Activated naive CD4-positive, alpha-beta T cell treated with anti-CD3 and anti-CD28 coated beads, Interleukin-2, amount 50 U/mL, for 24 hours (primary cell): Measurements from ENCODE around the gene SKOR2.
"Not testable (repeated sequence)": the region's sequence is repeated elsewhere in the genome, so short reads cannot be mapped to it uniquely, and the experiment has no call there.

Source experiments
- H3K27ac Mint-ChIP-seq: one replicate; pipeline ENCODE4 v1.8.0; 2021; ENCODE audit warnings: mild to moderate bottlenecking, mixed read lengths
- H3K27me3 Mint-ChIP-seq: one replicate; pipeline ENCODE4 v1.8.0; 2021; ENCODE audit warnings: mixed read lengths
- H3K36me3 Mint-ChIP-seq: one replicate; pipeline ENCODE4 v1.8.0; 2021; ENCODE audit warnings: mixed read lengths
- H3K4me1 Mint-ChIP-seq: one replicate; pipeline ENCODE4 v1.8.0; 2021; ENCODE audit warnings: mixed read lengths
- H3K4me3 Mint-ChIP-seq: one replicate; pipeline ENCODE4 v1.8.0; 2021; ENCODE audit warnings: mild to moderate bottlenecking, mixed read lengths
- H3K9me3 Mint-ChIP-seq: one replicate; pipeline ENCODE4 v1.8.0; 2021; ENCODE audit warnings: mixed read lengths

Gene SKOR2

DNA sequence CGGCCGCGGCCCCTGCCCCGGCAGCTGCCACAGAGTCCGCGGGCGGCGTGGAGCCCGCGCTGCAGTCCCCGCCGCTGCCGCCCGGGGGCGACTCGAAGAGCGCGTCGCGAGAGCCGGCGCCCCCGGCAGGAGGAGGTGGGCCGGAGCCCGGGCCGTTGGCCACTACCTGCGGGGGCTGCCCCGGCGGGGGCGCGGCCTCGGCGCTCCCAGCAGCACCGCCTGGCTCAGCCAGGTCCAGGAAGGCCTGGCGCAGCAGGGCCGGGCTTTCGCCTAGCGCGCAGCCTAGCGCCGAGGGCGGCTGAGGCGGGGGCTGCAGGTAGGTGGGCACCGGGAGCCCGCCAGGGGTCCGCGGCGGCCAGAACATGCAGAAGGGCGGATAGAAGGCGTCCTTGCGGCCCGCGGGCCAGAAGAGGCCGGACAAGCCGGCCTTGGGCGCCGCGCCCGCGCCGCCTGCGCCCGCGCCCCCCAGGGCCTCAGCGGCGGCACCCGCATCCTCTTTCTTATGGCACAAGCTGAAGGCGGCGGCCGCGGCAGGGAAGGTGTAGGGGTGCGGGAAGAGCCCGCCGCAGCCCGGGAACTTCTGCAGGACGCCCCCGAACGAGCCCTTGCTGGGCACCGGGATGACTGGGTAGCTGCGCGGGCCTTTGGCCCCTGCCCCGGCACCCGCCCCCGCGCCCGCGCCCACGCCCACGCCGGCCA, 3.9 kb downstream of the SKOR2 start:
- no peak overlapping the region for H3K27ac Mint-ChIP-seq
- peaks cover 12% of the 10 kb centered on the region for H3K4me1 Mint-ChIP-seq
- H3K36me3 Mint-ChIP-seq = no peaks in the 10 kb centered on the region
- H3K4me3 Mint-ChIP-seq = no peak overlapping the region
- peaks cover 4% of the 10 kb centered on the region for H3K9me3 Mint-ChIP-seq
- peaks cover 65% of the 10 kb centered on the region for H3K27me3 Mint-ChIP-seq

GRCh38 chr18:47247036-47247415, 4.4 kb downstream of the SKOR2 start:
- Mint-ChIP-seq H3K36me3 (no peaks in the 10 kb centered on the region), H3K27ac (no peak overlapping the region), H3K9me3 (peaks cover 4% of the 10 kb centered on the region), H3K4me3 (no peak overlapping the region), H3K27me3 (peaks cover 61% of the 10 kb centered on the region), H3K4me1 (peaks cover 12% of the 10 kb centered on the region)

- no peaks in the 10 kb centered on the region for H3K36me3 Mint-ChIP-seq
- H3K9me3 Mint-ChIP-seq = peaks cover 4% of the 10 kb centered on the region
- peak overlapping the region; percentile 19 for H3K4me3 Mint-ChIP-seq
- H3K27me3 Mint-ChIP-seq = peaks cover 62% of the 10 kb centered on the region
- H3K27ac Mint-ChIP-seq = no peak overlapping the region
- H3K4me1 Mint-ChIP-seq = peaks cover 12% of the 10 kb centered on the region
Observed at GRCh38 chr18:47246027-47246971, 5.2 kb downstream of the SKOR2 start.

- Mint-ChIP-seq H3K36me3 (no peaks in the 10 kb centered on the region), H3K9me3 (peaks cover 4% of the 10 kb centered on the region), H3K27me3 (peaks cover 51% of the 10 kb centered on the region), H3K4me1 (peaks cover 12% of the 10 kb centered on the region), H3K4me3 (no peak overlapping the region), H3K27ac (no peak overlapping the region)
Observed at GRCh38 chr18:47244086-47244485, 7.4 kb downstream of the SKOR2 start.

DNA sequence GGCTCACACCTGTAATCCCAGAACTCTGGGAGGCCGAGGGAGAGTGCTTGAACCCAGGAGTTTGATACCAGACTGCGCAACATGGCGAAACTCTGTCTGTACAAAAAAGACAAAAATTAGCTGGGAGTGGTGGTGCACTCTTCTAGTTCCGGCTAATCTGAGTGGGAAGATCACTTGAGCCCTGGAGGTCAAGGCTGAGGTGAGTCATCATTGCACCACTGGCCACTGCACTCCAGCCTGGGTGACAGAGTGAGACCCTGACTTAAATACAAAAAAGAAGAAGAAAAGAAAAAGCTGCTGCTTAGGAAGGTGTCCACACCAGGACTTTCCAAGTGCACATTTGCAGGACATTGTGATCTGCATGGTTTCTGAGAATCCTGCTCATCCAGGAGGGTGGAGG, 16.4 kb downstream of the SKOR2 start:
- Mint-ChIP-seq H3K4me1 (no peaks in the 10 kb centered on the region), H3K9me3 (no peaks in the 10 kb centered on the region), H3K27me3 (peaks cover 20% of the 10 kb centered on the region), H3K36me3 (no peaks in the 10 kb centered on the region), H3K27ac (no peak overlapping the region), H3K4me3 (no peak overlapping the region)

DNA sequence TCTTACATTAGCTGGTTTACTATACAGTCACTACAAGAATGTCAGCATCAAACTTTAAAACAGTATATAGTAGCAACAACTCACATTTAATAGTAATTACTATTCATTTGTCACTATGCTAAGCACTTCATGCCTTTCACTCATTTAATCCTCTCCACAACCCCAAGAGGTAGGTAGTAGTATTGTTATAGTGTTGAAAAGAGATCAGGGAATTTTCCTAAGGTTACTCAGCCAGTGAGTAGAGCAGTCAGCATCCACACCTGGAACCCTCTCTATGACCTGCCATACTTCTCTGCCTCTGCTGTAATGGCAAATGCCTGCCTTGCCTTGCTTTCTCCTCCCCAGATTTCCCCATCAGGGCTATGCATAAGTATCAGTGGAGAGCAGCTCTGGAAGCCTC, 24.8 kb downstream of the SKOR2 start:
- Mint-ChIP-seq H3K27me3 (peaks cover 15% of the 10 kb centered on the region), H3K4me1 (no peaks in the 10 kb centered on the region), H3K4me3 (no peak overlapping the region), H3K27ac (no peak overlapping the region), H3K9me3 (no peaks in the 10 kb centered on the region), H3K36me3 (no peaks in the 10 kb centered on the region)

DNA sequence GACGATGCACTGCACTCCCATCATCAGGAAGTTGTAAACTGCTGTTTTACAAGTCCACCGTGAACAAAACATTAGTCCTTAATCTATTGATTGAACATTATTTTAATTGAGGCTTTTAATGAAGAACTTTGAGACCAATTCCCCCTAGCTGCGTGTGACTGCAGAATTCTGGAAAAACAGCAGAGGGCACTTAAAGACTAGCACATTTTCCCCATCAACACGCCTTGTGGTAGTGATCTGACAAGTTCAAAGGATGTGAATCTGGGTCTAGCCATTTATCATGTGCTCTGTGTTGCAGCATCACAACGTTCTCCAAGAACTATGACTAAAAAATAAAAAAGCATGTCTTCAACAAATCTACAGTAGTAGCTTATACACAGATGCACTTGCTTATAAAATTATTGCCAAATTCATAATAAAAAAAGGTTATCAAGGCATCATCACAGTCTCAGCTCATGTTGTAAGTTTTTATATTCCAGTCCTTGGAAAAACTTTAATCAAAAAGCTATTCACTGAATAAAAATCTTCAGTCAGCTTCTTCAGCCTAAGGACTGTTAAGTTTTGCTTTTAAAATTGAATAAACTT, 35.8 kb downstream of the SKOR2 start:
- no peaks in the 10 kb centered on the region for H3K9me3 Mint-ChIP-seq
- H3K4me1 Mint-ChIP-seq = no peaks in the 10 kb centered on the region
- H3K4me3 Mint-ChIP-seq = no peak overlapping the region
- peaks cover 38% of the 10 kb centered on the region for H3K27me3 Mint-ChIP-seq
- H3K36me3 Mint-ChIP-seq = no peaks in the 10 kb centered on the region
- no peak overlapping the region for H3K27ac Mint-ChIP-seq

DNA sequence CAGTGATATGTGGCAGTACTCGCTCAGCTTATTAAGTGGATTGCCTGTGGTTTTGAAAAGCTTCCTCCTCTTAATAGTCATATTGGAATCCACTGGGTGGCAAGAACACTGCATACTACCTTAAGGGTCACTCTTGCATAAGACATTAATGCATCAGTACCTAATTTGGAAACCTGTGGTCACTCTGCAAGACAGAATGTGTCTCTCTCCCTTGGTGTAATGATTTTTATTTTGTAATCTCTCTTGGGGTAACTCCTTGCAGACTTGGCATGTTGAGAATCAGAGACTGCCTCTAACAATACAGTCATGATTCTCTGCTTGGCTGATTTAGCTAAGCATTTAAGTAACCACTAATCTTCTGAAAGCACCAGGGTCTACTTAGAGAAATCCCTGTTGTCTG, 42.3 kb downstream of the SKOR2 start:
- no peaks in the 10 kb centered on the region for H3K36me3 Mint-ChIP-seq
- no peak overlapping the region for H3K27ac Mint-ChIP-seq
- no peaks in the 10 kb centered on the region for H3K4me1 Mint-ChIP-seq
- H3K9me3 Mint-ChIP-seq = no peaks in the 10 kb centered on the region
- peaks cover 28% of the 10 kb centered on the region for H3K27me3 Mint-ChIP-seq
- H3K4me3 Mint-ChIP-seq = no peak overlapping the region

GRCh38 chr18:47206945-47207637, 44.4 kb downstream of the SKOR2 start:
- Mint-ChIP-seq H3K4me1 (no peaks in the 10 kb centered on the region), H3K36me3 (no peaks in the 10 kb centered on the region), H3K4me3 (no peak overlapping the region), H3K9me3 (no peaks in the 10 kb centered on the region), H3K27me3 (peaks cover 19% of the 10 kb centered on the region), H3K27ac (no peak overlapping the region)

- Mint-ChIP-seq H3K36me3 (no peaks in the 10 kb centered on the region), H3K27me3 (peaks cover 8% of the 10 kb centered on the region), H3K9me3 (no peaks in the 10 kb centered on the region), H3K27ac (no peak overlapping the region), H3K4me1 (no peaks in the 10 kb centered on the region), H3K4me3 (no peak overlapping the region)
Observed at GRCh38 chr18:47204908-47205522, 46.4 kb downstream of the SKOR2 start.

DNA sequence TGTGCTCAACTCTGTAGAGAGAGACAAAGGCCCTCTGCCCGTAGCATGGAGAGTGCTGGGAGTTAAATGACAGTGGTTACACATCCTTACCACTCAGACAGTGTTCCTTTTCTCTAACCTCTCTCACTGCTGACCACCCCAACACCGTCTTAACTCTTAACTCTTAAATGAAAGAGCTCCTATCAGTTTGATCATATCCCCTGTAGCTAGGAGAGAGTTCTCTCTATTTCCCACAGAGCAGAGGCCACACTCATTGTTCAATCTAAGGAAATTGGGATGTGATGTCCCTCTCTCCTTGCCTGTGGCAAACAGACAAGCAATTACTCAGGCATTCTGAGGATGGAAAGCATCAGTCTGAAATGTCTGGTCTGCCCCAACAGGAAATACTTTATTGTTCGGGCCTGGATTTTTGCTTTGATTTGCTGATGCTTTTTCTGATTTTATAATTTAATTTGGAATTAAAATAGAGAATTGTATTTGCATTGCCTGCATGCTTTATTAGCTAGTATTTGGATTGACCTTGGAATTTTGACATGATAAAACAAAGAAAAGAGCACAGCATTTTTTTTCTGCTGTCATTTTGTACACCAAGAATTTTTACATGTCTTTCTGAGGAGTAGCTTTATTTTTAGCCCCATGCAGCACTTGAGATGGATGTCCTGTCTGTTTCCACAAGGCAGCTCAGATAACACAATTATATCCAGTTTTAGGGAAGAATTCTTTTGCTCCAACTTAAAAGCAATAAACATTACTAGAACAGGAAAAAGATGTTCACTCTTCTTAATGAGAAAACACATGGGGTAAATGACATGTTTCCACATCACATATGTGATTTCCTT, 47.6 kb downstream of the SKOR2 start:
- no peaks in the 10 kb centered on the region for H3K36me3 Mint-ChIP-seq
- no peaks in the 10 kb centered on the region for H3K27me3 Mint-ChIP-seq
- no peaks in the 10 kb centered on the region for H3K4me1 Mint-ChIP-seq
- no peaks in the 10 kb centered on the region for H3K9me3 Mint-ChIP-seq
- no peak overlapping the region for H3K27ac Mint-ChIP-seq
- no peak overlapping the region for H3K4me3 Mint-ChIP-seq

- not testable (repeated sequence) for H3K36me3 Mint-ChIP-seq, H3K4me1 Mint-ChIP-seq, H3K27me3 Mint-ChIP-seq, H3K9me3 Mint-ChIP-seq, H3K27ac Mint-ChIP-seq, H3K4me3 Mint-ChIP-seq
Observed at GRCh38 chr18:47195961-47196360, 55.5 kb downstream of the SKOR2 start.

- peaks cover 5% of the 10 kb centered on the region for H3K4me1 Mint-ChIP-seq
- H3K27me3 Mint-ChIP-seq = peaks cover 12% of the 10 kb centered on the region
Observed at GRCh38 chr18:47191961-47192360, 59.5 kb downstream of the SKOR2 start.

DNA sequence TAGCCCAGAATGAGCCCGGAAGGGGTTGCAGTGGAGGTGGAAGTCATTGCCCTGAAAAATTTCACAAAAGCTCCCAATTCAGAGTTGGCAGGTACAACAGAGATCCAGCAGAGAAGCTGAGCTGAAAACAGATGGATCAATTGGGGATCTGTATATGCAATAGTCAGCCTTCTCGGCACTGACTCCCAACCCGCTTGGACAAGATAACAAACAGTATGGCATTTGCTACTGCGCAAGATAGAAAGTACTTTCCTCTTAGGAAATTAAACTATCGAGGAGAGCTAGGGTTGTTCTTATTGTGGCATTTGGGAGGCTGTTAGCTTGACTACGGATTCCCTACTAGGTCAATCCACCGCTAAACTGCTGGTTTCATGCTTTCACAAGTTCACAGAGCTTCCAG, 63.7 kb downstream of the SKOR2 start:
- Mint-ChIP-seq H3K36me3 (no peaks in the 10 kb centered on the region), H3K4me3 (no peak overlapping the region), H3K9me3 (peaks cover 12% of the 10 kb centered on the region), H3K27me3 (peaks cover 10% of the 10 kb centered on the region), H3K4me1 (no peaks in the 10 kb centered on the region), H3K27ac (no peak overlapping the region)

More at GRCh38 chr18:47191961-47192360, 59.5 kb downstream of the SKOR2 start:
- H3K36me3 Mint-ChIP-seq = peaks cover 3% of the 10 kb centered on the region
- no peaks in the 10 kb centered on the region for H3K9me3 Mint-ChIP-seq
- no peak overlapping the region for H3K4me3 Mint-ChIP-seq
- H3K27ac Mint-ChIP-seq = no peak overlapping the region
